Retinal pigment epithelial cell (primary cell): ENCODE data around the gene MACO1.

ENCODE experiments used
- DNase-seq: peaks from one replicate; pipeline ENCODE4 v3.0.0-alpha.2; 2010; ENCODE audit warnings: low read depth
- H3K4me3 ChIP-seq: 2 replicates; pipeline ENCODE4 v1.5.1; 2011; ENCODE audit warnings: mild to moderate bottlenecking, low read length, control low read depth, moderate library complexity
- CTCF ChIP-seq: conservative IDR thresholded peaks from 2 replicates; pipeline ENCODE4 v1.5.1; 2011; ENCODE audit warnings: low read depth, low read length, control low read depth, inconsistent platforms

MACO1 gene

GRCh38 chr1:25515033-25515432 is 84.3 kb downstream of the MACO1 start:
- no peak overlapping the region for H3K4me3 ChIP-seq
- DNase-seq = no peak
- TF ChIP-seq CTCF = no peak

- TF ChIP-seq CTCF = no peak
Observed at GRCh38 chr1:25516686-25517085, 86.0 kb downstream of the MACO1 start.

GRCh38 chr1:25517476-25518394 is 87.0 kb downstream of the MACO1 start:
- peak; percentile 7 for TF ChIP-seq CTCF
- H3K4me3 ChIP-seq = no peak overlapping the region
- no peak for DNase-seq

More at GRCh38 chr1:25516686-25517085, 86.0 kb downstream of the MACO1 start:
- no peak overlapping the region for H3K4me3 ChIP-seq
- DNase-seq = no peak

- no peak for DNase-seq
- H3K4me3 ChIP-seq = no peak overlapping the region
- no peak for TF ChIP-seq CTCF
Observed at GRCh38 chr1:25519624-25520023, 88.9 kb downstream of the MACO1 start.

GRCh38 chr1:25520446-25521061 is 89.9 kb downstream of the MACO1 start:
- no peak overlapping the region for H3K4me3 ChIP-seq
- peak; percentile 84 for TF ChIP-seq CTCF
- DNase-seq = no peak

- TF ChIP-seq CTCF = no peak
- DNase-seq = no peak
- H3K4me3 ChIP-seq = no peak overlapping the region
Observed at GRCh38 chr1:25522031-25522655, 91.4 kb downstream of the MACO1 start.
